HepG2 (cell line): ENCODE data around the gene UBL3. TPM values are rescaled to one million over a fixed set of nuclear protein-coding genes. Genes with fewer than 3 reads are reported as not detected.

Experiments
- ATAC-seq: fragments of 200-7000 bp; cut with Tn5 transposase; 3 replicates; pipeline ENCODE4 v1.9.1; 2020; ENCODE audit warnings: mild to moderate bottlenecking, moderate library complexity
- BruUV-seq: library from RNA; stranded (reverse); fragments of 400-500 nt; replicated peaks from 2 replicates; lab custom pipeline; 2021; lab: Mats Ljungman, UMichigan
- CTCF ChIA-PET: fragments of 300-600 bp; formaldehyde crosslinking; extraction: SDS; loops from one replicate; lab custom pipeline; 2021; ENCODE audit warnings: low total read pairs, inconsistent platforms, low intra/inter-chr PET ratio; lab: Yijun Ruan, JAX
- POLR2A ChIA-PET: fragments of 350-600 bp; sonication (Branson Sonifier 250); formaldehyde crosslinking; loops from one replicate; lab custom pipeline; 2020; ENCODE audit warnings: antibody characterized with exemption, inconsistent platforms; lab: Yijun Ruan, JAX
- DNase-seq: peaks from one replicate; pipeline ENCODE4 v3.0.0-alpha.2; 2015; ENCODE audit warnings: low spot score
- FAIRE-seq: peaks from 3 replicates; lab custom pipeline; 2011; peaks lifted over from hg19 to GRCh38; lab: Jason Lieb, UNC
- H2AFZ ChIP-seq: one replicate; pipeline ENCODE4 v1.6.1; 2011; ENCODE audit warnings: low read length, inconsistent platforms
- H3K27ac ChIP-seq: fragments of 300-600 bp; 3 replicates; pipeline ENCODE4 v1.8.0; 2011; ENCODE audit warnings: mixed run types, mild to moderate bottlenecking, mixed read lengths, low read length, inconsistent platforms; ENCODE audit not compliant: insufficient read depth; ENCODE audit errors: extremely low read length
- H3K27me3 ChIP-seq, 2 experiments: fragments of 200-600 bp in 1 of 2; 2 replicates in 1 of 2; 3 replicates in 1 of 2; pipeline versions ENCODE4 v1.6.0 to v1.8.0; 2011; ENCODE audit warnings: low read length in 2 of 2, mild to moderate bottlenecking in 2 of 2, moderate library complexity in 2 of 2, inconsistent platforms in 1 of 2; ENCODE audit not compliant: insufficient read depth in 2 of 2, control insufficient read depth in 1 of 2
- H3K36me3 ChIP-seq, 2 experiments: fragments of 200-600 bp in 1 of 2; replicated peaks in 1 of 2; 2 replicates in 1 of 2; 3 replicates in 1 of 2; pipeline versions ENCODE4 v1.5.1 to v1.8.0; 2011; ENCODE audit warnings: low read length in 2 of 2, inconsistent platforms in 1 of 2; ENCODE audit not compliant: insufficient read depth in 2 of 2, control insufficient read depth in 1 of 2
- H3K4me1 ChIP-seq: 2 replicates; pipeline ENCODE4 v1.5.1; 2012; ENCODE audit warnings: low read length, inconsistent platforms; ENCODE audit not compliant: insufficient read depth
- H3K4me2 ChIP-seq: 2 replicates; pipeline ENCODE4 v1.6.0; 2011; ENCODE audit warnings: low read depth, low read length, inconsistent platforms
- H3K4me3 ChIP-seq, 3 experiments: fragments of 200-600 bp in 1 of 3; sonication (generic), shearing (Covaris generic) in 1 of 3; replicated peaks in 1 of 3; 2 replicates each; pipeline ENCODE4 v1.5.1; 2011 to 2016; ENCODE audit warnings: low read length in 3 of 3, inconsistent platforms in 2 of 3, low read depth in 2 of 3, mild to moderate bottlenecking in 2 of 3, control low read depth in 1 of 3, mixed read lengths in 1 of 3; ENCODE audit not compliant: insufficient read depth in 1 of 3
- H3K79me2 ChIP-seq: one replicate; pipeline ENCODE4 v1.6.1; 2011; ENCODE audit warnings: low read length, inconsistent platforms; ENCODE audit not compliant: insufficient read depth
- H3K9ac ChIP-seq: 2 replicates; pipeline ENCODE4 v1.6.0; 2011; ENCODE audit warnings: mild to moderate bottlenecking, low read depth, low read length, inconsistent platforms; ENCODE audit not compliant: insufficient read depth
- H3K9me3 ChIP-seq: 2 replicates; pipeline ENCODE4 v1.5.1; 2012; ENCODE audit warnings: mild to moderate bottlenecking, low read length
- H4K20me1 ChIP-seq: 2 replicates; pipeline ENCODE4 v1.6.0; 2011; ENCODE audit warnings: inconsistent platforms, mild to moderate bottlenecking, low read length, moderate library complexity; ENCODE audit not compliant: insufficient read depth
- AGO2 ChIP-seq: fragments of 200-400 bp; formaldehyde crosslinking; optimal IDR thresholded peaks from 2 replicates; pipeline ENCODE3; 2017; ENCODE audit warnings: mild to moderate bottlenecking, low read depth, low read length, moderate library complexity
- ARID5B ChIP-seq: IDR thresholded peaks from 2 replicates; pipeline ENCODE4 v1.4.0; 2020; ENCODE audit warnings: mild to moderate bottlenecking, missing genetic modification reagents
- BATF2 ChIP-seq: sonication (generic); formaldehyde crosslinking; IDR thresholded peaks from 2 replicates; pipeline ENCODE4 v1.8.0; 2022; ENCODE audit warnings: mild to moderate bottlenecking, missing genetic modification reagents, moderate library complexity
- CBX5 ChIP-seq: sonication (generic); formaldehyde crosslinking; IDR thresholded peaks from 2 replicates; pipeline ENCODE4 v1.4.0; 2020; ENCODE audit warnings: missing genetic modification reagents, borderline replicate concordance
- HMG20A ChIP-seq: IDR thresholded peaks from 2 replicates; pipeline ENCODE4 v1.6.1; 2016; ENCODE audit warnings: borderline replicate concordance
- MAFF ChIP-seq: IDR thresholded peaks from 2 replicates; pipeline ENCODE4 v1.6.1; 2011; ENCODE audit warnings: low read depth, low read length, improper control_type of control experiment
- MAFK ChIP-seq, 2 experiments: IDR thresholded peaks in 1 of 2; conservative IDR thresholded peaks in 1 of 2; 2 replicates each; pipeline ENCODE4 v1.6.1; 2011; ENCODE audit warnings: improper control_type of control experiment in 2 of 2, low read length in 2 of 2
- NFE2L2 ChIP-seq: fragments of 150-350 bp; IDR thresholded peaks from 2 replicates; pipeline ENCODE4 v1.6.1; 2014; ENCODE audit warnings: low read length
- TBP ChIP-seq: sonication (generic); formaldehyde crosslinking; IDR thresholded peaks from 2 replicates; pipeline ENCODE4 v1.5.0; 2020; ENCODE audit warnings: missing genetic modification reagents
- TCF12 ChIP-seq, 2 experiments: fragments of 450-650 bp in 1 of 2; sonication (generic) in 1 of 2; formaldehyde crosslinking in 1 of 2; IDR thresholded peaks; 2 replicates each; pipeline versions ENCODE4 v1.6.1 to v1.8.0; 2017 to 2022; ENCODE audit warnings: antibody characterized with exemption in 1 of 2, mild to moderate bottlenecking in 1 of 2, missing genetic modification reagents in 1 of 2, moderate library complexity in 1 of 2
- ZMAT3 ChIP-seq: sonication (generic); formaldehyde crosslinking; conservative IDR thresholded peaks from 2 replicates; pipeline ENCODE4 v1.7.0; 2021; ENCODE audit warnings: missing genetic modification reagents
- ZNF382 ChIP-seq: sonication (generic); formaldehyde crosslinking; IDR thresholded peaks from 2 replicates; pipeline ENCODE4 v1.5.0; 2020; ENCODE audit warnings: missing genetic modification reagents, mild to moderate bottlenecking, borderline replicate concordance
- WGBS: methylation state at CpG from one replicate; pipeline ENCODE4 v1.1.6; 2017; ENCODE audit warnings: low lambda C conversion rate; 5-methylcytosine and 5-hydroxymethylcytosine counted together
- in situ Hi-C: cut with HindIII; loops from 2 replicates; pipeline ENCODE4 v1.10.0; 2017; ENCODE audit warnings: low pct_unique_long_range_greater_than_20kb; ENCODE audit not compliant: extremely low pct_ligation_motif_present
- intact Hi-C: fragments of 100-400 bp; cut with micrococcal nuclease; formaldehyde crosslinking; loops from one replicate; pipeline ENCODE4 v1.10.0; 2022; ENCODE audit not compliant: unreplicated experiment
- polyA plus RNA-seq, 8 experiments: library from polyadenylated mRNA; depleted of rRNA in 3 of 8; stranded (reverse) in 7 of 8; unstranded in 1 of 8; fragments of >200 nt; fragmentation: Illumina TruSeq in 4 of 8; extraction: Trizol in 4 of 8; gene quantifications; 2 replicates each; pipeline versions ENCODE4 v1.2.1 to v1.2.3, GENCODE V29; 2011 to 2016; ENCODE audit warnings: low read depth in 4 of 8, missing spikeins in 1 of 8, mixed read lengths in 1 of 8; ENCODE audit not compliant: insufficient read depth in 1 of 8
- total RNA-seq, 5 experiments: library from RNA; depleted of rRNA; stranded (reverse); fragments of >200 nt; fragmentation: Illumina TruSeq; extraction: Trizol; gene quantifications; 2 replicates each; pipeline ENCODE4 v1.2.3, GENCODE V29; 2016; ENCODE audit warnings: low read depth in 1 of 5

Gene UBL3
- total and polyA plus RNA-seq, 2 of the 13 experiments (the other 11 are each of a cell fraction or from before 2014, with no cell fraction given): 7.4 to 9.6 TPM

GRCh38 chr13:29852472-29853054 lies 2.1 kb upstream of the UBL3 start:
- POLR2A ChIA-PET: interaction anchor here (3.6 kb wide), 1 partner anchor 69 kb away, joined by 58 read pairs; no protein-coding TSS in a partner anchor
- Histone ChIP-seq H2AFZ (no peak overlapping the region), H3K36me3 (no peaks in the 10 kb centered on the region)
- in situ Hi-C loops: loop anchor here (5.0 kb wide), 1 partner anchor 70 kb away; no protein-coding TSS in a partner anchor
- TF ChIP-seq NFE2L2: peak; percentile 81
- peak; percentile 27; the same call in 1 of the 2 replicates for TF ChIP-seq MAFF
- no peak for TF ChIP-seq HMG20A (CRISPR knock-in tag)
- peak; percentile 33 to 40; a peak in 3 of 4 replicates for TF ChIP-seq MAFK (conservative IDR thresholded peaks at IDR 0.05 in 1 of 2, IDR thresholded peaks at IDR 0.05 in 1 of 2; ENCODE audit: low read length in 2 of 2)
- TF ChIP-seq, all 625 proteins: peak for 3
- Histone ChIP-seq H3K4me1 (peaks cover 24% of the 10 kb centered on the region), H3K27ac (no peak overlapping the region), H3K4me2 (no peak overlapping the region), H4K20me1 (peaks cover 4% of the 10 kb centered on the region; the same call in 1 of the 2 replicates), H3K4me3 (no peak overlapping the region), H3K9ac (no peak overlapping the region), H3K79me2 (peaks cover 16% of the 10 kb centered on the region), H3K9me3 (no peaks in the 10 kb centered on the region), H3K27me3 (no peaks in the 10 kb centered on the region; a peak in 1 of 5 replicates)
- ATAC-seq: no peak
- CTCF ChIA-PET: no interaction called here
- FAIRE-seq: no peak
- no TSS peak for BruUV-seq
- intact Hi-C loops: no loop called here
- WGBS: 35% methylated on average over 5 of the region's 5 CpGs
- no peak for DNase-seq

GRCh38 chr13:29849731-29850212 lies 645 bp downstream of the UBL3 start:
- Histone ChIP-seq H4K20me1 (peaks cover 20% of the 10 kb centered on the region), H3K36me3 (no peaks in the 10 kb centered on the region), H3K9me3 (no peaks in the 10 kb centered on the region), H3K9ac (peak overlapping the region; percentile 82), H3K4me1 (peaks cover 24% of the 10 kb centered on the region), H3K27ac (peak overlapping the region; percentile 81), H3K79me2 (peaks cover 44% of the 10 kb centered on the region), H3K27me3 (no peaks in the 10 kb centered on the region; a peak in 1 of 5 replicates), H2AFZ (no peak overlapping the region), H3K4me2 (peak overlapping the region; percentile 81), H3K4me3 (peak overlapping the region; percentile 65 to 96 (median 85))
- peak; percentile 33 for DNase-seq
- in situ Hi-C loops (loop anchor here (5.0 to 10.0 kb wide), 2 partner anchors 73 to 255 kb away; partner anchors contain the start of gene SLC7A1), intact Hi-C loops (loop anchor here (1.0 to 5.0 kb wide), 3 partner anchors 37 to 265 kb away; no protein-coding TSS in a partner anchor)
- ATAC-seq: peak; percentile 72
- no TSS peak for BruUV-seq
- POLR2A ChIA-PET: interaction anchor here (0.7 to 3.6 kb wide), 6 partner anchors 8 to 768 kb away, joined by 3 to 58 read pairs (median 8); partner anchors contain the start of gene USPL1
- FAIRE-seq: no peak
- CTCF ChIA-PET: no interaction called here
- WGBS: 0% methylated on average over 1 of the region's 50 CpGs
- TF ChIP-seq TBP (no peak), ZMAT3 (CRISPR knock-in tag) (no peak), BATF2 (CRISPR knock-in tag) (no peak), ARID5B (CRISPR knock-in tag) (no peak), ZNF382 (CRISPR knock-in tag) (no peak), AGO2 (peak; percentile 63), CBX5 (CRISPR knock-in tag) (no peak), TCF12 (IDR thresholded peaks at IDR 0.05) (no peak), TCF12 (CRISPR knock-in tag; IDR thresholded peaks at IDR 0.05) (no peak)
